A673 (cell line): Measurements from ENCODE around the gene USH1C.

Experiments
- EZH2 ChIP-seq: fragments of 200-600 bp; sonication (generic); IDR thresholded peaks from 2 replicates; pipeline ENCODE4 v1.6.1; 2017; ENCODE audit warnings: borderline replicate concordance, low read depth, mild to moderate bottlenecking, mixed read lengths, antibody characterized with exemption, low read length; ENCODE audit not compliant: poor library complexity, severe bottlenecking
- TF ChIP-seq, protein P1 (sequence below): fragments of 300-800, 200-600 bp; sonication (generic); conservative IDR thresholded peaks from 2 replicates; pipeline ENCODE4 v1.5.1; 2017; ENCODE audit warnings: low read depth, mild to moderate bottlenecking, antibody characterized with exemption, low read length, moderate library complexity, mixed read lengths

DNA sequence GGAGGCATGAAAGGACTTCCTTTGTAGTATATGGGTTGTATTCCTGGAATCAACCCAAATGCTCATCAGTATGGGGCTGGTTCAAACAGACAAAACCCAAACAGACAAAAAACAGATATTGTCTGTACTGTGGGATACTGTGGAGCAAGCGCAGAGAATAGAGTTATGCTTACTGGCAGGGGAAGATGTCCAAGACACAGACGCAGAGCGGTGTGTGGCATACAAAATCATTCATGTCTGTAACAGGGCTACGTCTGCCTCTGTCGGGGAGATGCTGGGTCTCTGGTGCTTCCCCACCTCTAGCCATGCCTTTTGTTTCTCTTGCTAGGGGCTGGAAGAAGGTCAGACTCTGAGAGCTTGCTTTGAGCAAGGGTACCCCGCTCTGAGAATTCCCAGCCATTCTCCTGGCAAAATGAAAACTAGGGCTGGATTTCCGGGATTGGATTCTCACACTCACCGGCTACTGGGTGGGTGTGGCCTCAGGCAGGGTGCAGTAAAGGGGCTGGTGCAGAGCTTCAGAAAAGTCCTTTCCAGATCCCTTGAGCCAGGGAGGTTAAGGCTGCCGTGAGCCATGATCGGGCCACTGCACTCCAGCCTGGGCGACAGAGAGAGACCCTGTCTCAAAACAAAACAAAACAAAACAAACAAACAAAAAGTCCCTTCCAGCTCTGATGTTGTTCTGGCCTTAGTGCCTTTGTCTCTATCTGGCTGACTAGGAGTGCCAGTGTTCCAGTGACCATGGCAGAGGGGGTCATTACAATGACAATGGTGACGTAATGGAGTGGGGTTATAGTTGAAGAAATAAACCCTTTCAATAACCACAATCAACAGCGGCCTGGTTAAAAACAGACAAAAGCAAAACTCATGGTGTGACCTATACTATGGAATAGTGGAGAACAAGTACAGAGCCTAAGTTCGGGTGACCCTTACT is 64.7 kb downstream of the USH1C start:
- TF ChIP-seq, protein P1, sequence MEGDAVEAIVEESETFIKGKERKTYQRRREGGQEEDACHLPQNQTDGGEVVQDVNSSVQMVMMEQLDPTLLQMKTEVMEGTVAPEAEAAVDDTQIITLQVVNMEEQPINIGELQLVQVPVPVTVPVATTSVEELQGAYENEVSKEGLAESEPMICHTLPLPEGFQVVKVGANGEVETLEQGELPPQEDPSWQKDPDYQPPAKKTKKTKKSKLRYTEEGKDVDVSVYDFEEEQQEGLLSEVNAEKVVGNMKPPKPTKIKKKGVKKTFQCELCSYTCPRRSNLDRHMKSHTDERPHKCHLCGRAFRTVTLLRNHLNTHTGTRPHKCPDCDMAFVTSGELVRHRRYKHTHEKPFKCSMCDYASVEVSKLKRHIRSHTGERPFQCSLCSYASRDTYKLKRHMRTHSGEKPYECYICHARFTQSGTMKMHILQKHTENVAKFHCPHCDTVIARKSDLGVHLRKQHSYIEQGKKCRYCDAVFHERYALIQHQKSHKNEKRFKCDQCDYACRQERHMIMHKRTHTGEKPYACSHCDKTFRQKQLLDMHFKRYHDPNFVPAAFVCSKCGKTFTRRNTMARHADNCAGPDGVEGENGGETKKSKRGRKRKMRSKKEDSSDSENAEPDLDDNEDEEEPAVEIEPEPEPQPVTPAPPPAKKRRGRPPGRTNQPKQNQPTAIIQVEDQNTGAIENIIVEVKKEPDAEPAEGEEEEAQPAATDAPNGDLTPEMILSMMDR, result no peak
- no peak for TF ChIP-seq EZH2
